Right atrium auricular region (tissue), 2 donors: ENCODE results near the gene SLC23A2. TPM values are rescaled to one million over a fixed set of nuclear protein-coding genes. Genes with fewer than 3 reads are reported as not detected.
"Not testable (repeated sequence)": the region's sequence is repeated elsewhere in the genome, so short reads cannot be mapped to it uniquely, and the experiment has no call there.

Experiments
- DNase-seq: peaks from one replicate; pipeline ENCODE4 v3.0.0-alpha.2; 2019; ENCODE audit warnings: low spot score
- H3K27ac ChIP-seq, 2 donors: fragments of 200-600 bp; sonication (generic); 1 replicate in 1 of 2; 2 replicates in 1 of 2; pipeline ENCODE4 v1.5.1; 2016 to 2019
- H3K27me3 ChIP-seq, 2 donors: fragments of 200-600 bp; sonication (generic); one replicate each; pipeline versions ENCODE4 v1.5.1 to v1.6.0; 2017 to 2019
- H3K36me3 ChIP-seq: fragments of 200-600 bp; sonication (generic); one replicate; pipeline ENCODE4 v1.5.1; 2016
- H3K4me1 ChIP-seq, 2 donors: fragments of 200-600 bp; sonication (generic); one replicate each; pipeline versions ENCODE4 v1.5.1 to v1.6.0; 2017 to 2019
- H3K4me3 ChIP-seq, 2 donors: fragments of 200-600 bp; sonication (generic); 1 replicate in 1 of 2; 2 replicates in 1 of 2; pipeline ENCODE4 v1.5.1; 2017 to 2019; ENCODE audit warnings: mild to moderate bottlenecking in 1 of 2, moderate library complexity in 1 of 2
- H3K9me3 ChIP-seq, 2 donors: fragments of 200-600 bp; sonication (generic); one replicate each; pipeline ENCODE4 v1.5.1; 2019
- CTCF ChIP-seq, 2 donors: fragments of 200-600 bp; sonication (generic); IDR thresholded peaks; one replicate each; pipeline ENCODE4 v1.5.1; 2019; ENCODE audit warnings: antibody characterized with exemption in 2 of 2
- total RNA-seq, 2 donors: library from RNA; depleted of rRNA; stranded (reverse); fragments of >200 nt; gene quantifications; one replicate each; pipeline ENCODE4 v1.1.0, GENCODE V29; 2016

SLC23A2 gene
- total RNA-seq, 2 donors from 2014 or later: 9.8 to 10.8 TPM

DNA sequence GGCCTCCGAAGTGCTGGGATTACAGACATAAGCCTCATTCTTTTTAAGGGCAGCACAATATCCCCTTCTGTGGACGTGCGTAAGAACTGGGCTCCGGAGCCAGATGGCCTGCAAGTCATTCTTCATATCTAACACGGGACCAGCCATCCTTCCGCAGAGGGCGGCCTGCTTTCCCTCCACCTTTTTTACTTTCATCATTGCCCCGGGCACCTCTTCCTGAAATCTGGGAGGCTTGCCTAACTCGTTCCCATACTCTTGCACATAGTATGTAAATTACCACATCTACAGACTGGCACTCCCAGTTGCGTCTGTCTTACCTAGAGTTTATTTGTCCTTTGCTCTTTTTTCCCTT lies 29.9 kb upstream of the SLC23A2 start:
- no peak for DNase-seq
- H3K4me1 ChIP-seq: no peaks in the 10 kb centered on the region
- no peaks in the 10 kb centered on the region for H3K36me3 ChIP-seq
- no peak overlapping the region for H3K27ac ChIP-seq
- H3K4me3 ChIP-seq: no peak overlapping the region
- no peak for TF ChIP-seq CTCF (IDR thresholded peaks at IDR 0.05)
- no peaks in the 10 kb centered on the region for H3K9me3 ChIP-seq
- H3K27me3 ChIP-seq: no peaks in the 10 kb centered on the region

DNA sequence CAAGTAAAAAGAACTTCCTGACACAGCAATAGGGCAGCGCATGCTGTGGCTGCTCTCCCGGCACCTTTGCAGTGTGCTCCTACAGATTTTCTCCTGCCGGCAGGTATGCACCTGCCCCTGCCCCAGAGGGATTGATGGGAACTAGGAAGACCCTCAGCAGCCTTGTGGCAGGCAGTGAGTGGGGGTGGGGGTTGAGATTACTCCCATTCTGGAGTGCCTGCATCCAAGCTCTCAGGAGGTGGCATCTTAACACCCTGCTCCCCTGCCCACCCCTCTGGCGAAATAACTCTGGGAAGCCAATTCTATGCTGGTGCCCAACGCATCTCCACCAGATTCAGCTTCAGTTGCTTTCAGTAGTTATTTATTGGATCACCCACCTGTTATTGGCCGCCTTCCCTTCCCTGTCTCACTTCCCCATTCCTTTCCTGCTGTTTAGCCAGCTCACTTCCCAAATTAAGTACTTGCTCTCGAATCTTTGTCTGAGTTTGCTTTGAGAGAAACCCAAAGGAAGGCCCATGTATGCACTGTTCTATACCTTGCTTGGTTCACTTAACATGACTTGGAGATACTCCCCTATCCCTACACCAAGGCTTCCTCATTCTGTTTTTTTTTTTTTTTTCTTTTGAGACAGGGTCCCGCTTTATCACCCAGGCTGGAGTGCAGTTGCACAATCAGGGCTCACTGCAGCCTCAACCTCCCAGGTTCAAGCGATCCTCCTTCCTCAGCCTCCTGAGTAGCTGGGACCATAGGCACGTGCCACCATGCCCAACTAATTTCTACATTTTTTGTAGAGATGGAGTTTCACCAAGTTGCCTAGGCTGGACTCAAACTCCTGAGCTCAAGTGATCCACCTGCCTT lies 29.3 kb upstream of the SLC23A2 start:
- no peaks in the 10 kb centered on the region for H3K4me1 ChIP-seq
- H3K4me3 ChIP-seq: no peak overlapping the region
- no peaks in the 10 kb centered on the region for H3K27me3 ChIP-seq
- no peak for TF ChIP-seq CTCF (IDR thresholded peaks at IDR 0.05)
- H3K27ac ChIP-seq: no peak overlapping the region
- H3K9me3 ChIP-seq: no peaks in the 10 kb centered on the region
- no peaks in the 10 kb centered on the region for H3K36me3 ChIP-seq
- DNase-seq: no peak

DNA sequence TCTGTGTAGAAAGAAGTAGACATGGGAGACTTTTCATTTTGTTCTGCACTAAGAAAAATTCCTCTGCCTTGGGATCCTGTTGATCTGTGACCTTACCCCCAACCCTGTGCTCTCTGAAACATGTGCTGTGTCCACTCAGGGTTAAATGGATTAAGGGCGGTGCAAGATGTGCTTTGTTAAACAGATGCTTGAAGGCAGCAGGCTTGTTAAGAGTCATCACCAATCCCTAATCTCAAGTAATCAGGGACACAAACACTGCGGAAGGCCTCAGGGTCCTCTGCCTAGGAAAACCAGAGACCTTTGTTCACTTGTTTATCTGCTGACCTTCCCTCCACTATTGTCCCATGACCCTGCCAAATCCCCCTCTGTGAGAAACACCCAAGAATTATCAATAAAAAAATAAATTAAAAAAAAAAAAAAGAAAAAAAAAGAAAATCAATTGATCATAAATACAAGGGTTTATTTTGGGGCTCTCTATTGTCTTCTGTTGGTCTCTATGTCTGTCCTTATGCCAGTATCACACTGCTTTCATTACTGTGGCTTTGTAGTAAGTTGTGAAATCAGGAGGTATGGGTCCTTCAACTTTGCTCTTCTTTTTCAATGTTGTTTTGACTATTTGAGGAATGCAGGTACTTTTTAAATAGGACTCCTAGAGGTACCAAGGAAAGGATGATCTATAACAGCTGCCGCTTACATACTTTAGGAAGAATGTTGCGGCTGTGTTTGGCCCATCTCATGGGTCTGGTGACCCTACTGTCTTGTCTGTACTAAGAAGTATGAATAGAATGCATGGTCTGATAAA lies 27.1 kb upstream of the SLC23A2 start:
- not testable (repeated sequence) for H3K4me1 ChIP-seq, H3K9me3 ChIP-seq, H3K36me3 ChIP-seq, H3K4me3 ChIP-seq, H3K27ac ChIP-seq, DNase-seq, H3K27me3 ChIP-seq

- Histone ChIP-seq H3K27ac (no peak overlapping the region), H3K9me3 (no peaks in the 10 kb centered on the region), H3K36me3 (no peaks in the 10 kb centered on the region), H3K27me3 (no peaks in the 10 kb centered on the region), H3K4me1 (no peaks in the 10 kb centered on the region), H3K4me3 (no peak overlapping the region)
- no peak for DNase-seq
- TF ChIP-seq CTCF (IDR thresholded peaks at IDR 0.05): no peak
Observed at GRCh38 chr20:5024982-5025381, 23.7 kb upstream of the SLC23A2 start.

DNA sequence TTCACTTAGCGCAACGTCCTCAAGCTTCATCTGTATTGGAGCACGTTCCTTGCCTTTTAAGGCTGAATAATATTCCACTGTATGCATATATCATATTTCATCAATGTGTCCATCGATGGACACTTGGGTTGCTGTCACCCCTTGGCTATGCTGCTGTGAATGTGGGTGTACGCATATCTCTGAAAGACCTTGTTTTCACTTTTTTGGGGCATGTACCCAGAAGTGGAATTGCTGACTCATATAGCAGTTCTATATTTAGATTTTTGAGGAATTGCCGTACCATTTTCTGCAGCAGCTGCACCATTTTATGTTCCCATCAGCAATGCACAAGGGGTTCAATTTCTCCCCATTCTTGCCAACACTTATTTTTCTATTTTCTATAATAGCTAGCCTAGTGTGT lies 22.8 kb upstream of the SLC23A2 start:
- no peak for TF ChIP-seq CTCF (IDR thresholded peaks at IDR 0.05)

GRCh38 chr20:5023171-5023570 lies 21.9 kb upstream of the SLC23A2 start:
- H3K36me3 ChIP-seq, H3K27ac ChIP-seq, DNase-seq, H3K27me3 ChIP-seq, H3K4me1 ChIP-seq, H3K9me3 ChIP-seq, H3K4me3 ChIP-seq: not testable (repeated sequence)

More for the DNA sequence above, 22.8 kb upstream of the SLC23A2 start:
- Histone ChIP-seq H3K27ac (no peak overlapping the region), H3K9me3 (no peaks in the 10 kb centered on the region), H3K4me3 (no peak overlapping the region), H3K36me3 (no peaks in the 10 kb centered on the region), H3K27me3 (no peaks in the 10 kb centered on the region), H3K4me1 (no peaks in the 10 kb centered on the region)
- no peak for DNase-seq
